HCEC 1CT (cell line): ENCODE measurements around the gene SRP9.
"Not testable (repeated sequence)": the region's sequence is repeated elsewhere in the genome, so short reads cannot be mapped to it uniquely, and the experiment has no call there.

Source experiments
- DNase-seq: peaks from one replicate; pipeline ENCODE4 v3.0.0-alpha.2; 2017

Gene SRP9

GRCh38 chr1:225777058-225777582 lies 506 bp upstream of the SRP9 start:
- DNase-seq, result no peak

DNA sequence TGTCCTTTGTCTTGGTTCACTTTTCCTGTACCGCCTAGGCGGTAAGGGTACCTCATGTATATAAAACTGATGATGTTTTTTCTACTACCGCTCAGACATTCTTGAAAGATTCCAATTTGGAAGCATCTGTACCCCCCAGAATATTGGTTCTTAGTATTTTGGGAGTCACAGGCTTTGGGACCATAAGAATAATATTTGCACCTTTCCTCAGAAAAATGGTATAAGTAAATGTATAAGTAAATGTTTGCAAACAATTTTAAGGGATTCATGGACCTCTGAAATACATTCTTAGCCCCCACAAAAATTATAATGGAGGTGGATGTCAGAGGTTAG lies 677 bp downstream of the SRP9 start:
- no peak for DNase-seq

GRCh38 chr1:225779165-225779564 lies 1.5 kb downstream of the SRP9 start:
- not testable (repeated sequence) for DNase-seq

GRCh38 chr1:225780134-225780533 lies 2.5 kb downstream of the SRP9 start:
- DNase-seq, result no peak

DNA sequence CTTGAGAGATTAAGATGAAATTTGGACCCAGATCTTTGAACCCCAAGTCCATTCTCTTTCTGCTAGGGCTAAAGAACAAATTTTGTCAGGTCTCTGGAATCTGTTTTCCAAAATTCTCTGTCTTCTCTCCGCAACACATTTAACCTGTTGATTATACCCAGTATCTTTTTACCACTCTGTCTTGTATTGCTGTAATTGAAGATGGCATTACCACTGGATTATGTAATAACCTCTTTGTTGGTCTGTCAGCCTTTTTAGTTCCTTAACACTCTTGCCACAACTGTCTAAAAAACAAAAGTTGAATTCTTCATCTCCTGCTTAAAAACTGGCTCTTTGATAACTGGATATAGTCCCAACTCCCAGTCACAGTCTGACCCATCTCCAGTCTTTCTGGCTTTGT lies 3.0 kb downstream of the SRP9 start:
- no peak for DNase-seq

DNA sequence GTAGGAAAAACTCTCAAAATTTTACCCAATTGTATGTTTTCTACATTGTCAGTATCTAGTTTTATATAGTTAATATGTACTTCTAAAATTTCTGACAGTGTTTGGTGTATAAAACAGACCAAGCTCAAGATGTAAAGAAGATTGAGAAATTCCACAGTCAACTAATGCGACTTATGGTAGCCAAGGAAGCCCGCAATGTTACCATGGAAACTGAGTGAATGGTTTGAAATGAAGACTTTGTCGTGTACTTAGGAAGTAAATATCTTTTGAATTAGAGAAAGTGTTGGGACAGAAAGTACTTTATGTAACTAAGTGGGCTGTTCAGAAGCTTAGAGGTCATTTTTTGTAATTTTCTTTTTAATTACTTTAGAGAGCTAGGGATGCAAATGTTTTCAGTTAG lies 11.5 kb downstream of the SRP9 start:
- not testable (repeated sequence) for DNase-seq

DNA sequence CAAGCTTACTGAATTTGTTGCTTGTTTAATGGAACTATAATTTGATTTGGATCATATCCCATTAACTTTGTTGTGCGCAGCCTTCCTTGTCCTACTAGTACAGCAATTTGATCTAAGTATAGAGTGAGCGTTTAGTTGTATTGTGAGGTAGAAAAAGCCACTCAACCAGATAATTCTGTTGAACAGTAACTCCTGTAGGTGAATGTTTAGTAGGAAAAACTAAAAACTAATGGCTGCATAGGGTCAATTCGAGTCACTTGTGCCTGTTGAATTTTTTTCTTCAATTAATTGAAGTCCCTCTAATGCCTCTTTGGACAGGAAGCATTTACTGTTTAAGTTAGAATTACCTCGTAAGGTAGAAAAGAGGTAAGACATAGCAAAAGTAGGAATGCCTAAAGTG lies 17.3 kb downstream of the SRP9 start:
- no peak for DNase-seq

DNA sequence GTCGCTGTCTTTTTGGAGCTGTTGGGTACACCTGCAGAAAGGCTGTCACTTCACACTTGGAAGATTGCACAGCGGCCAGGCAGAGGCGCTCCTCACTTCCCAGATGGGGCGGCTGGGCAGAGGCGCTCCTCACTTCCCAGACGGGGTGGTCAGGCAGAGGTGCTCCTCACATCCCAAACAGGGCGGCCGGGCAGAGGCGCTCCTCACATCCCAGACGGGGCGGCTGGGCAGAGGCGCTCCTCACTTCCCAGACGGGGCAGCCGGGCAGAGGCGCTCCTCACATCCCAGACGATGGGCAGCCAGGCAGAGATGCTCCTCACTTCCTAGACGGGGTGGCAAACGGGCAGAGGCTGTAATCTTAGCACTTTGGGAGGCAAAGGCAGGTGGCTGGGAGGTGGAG lies 18.5 kb downstream of the SRP9 start:
- DNase-seq, result not testable (repeated sequence)

DNA sequence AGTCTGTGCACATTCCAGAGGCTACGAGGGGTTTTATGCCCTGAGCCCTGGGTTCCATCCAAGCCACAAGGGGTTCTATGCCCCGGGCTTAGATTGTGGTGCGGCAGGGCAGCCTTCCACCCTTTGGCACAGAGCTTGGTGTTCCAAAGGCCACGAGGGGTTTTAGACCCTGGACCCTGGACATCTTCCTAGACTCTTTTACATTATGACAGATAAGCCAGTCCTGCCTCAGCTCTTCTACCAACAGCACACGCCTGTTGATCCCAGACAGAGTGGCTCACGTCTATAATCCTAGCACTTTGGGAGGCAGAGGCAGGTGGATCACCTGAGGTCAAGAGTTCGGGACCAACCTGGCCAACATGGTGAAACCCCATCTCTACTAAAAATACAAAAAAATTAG lies 23.5 kb downstream of the SRP9 start:
- DNase-seq, result not testable (repeated sequence)

- no peak for DNase-seq
These were observed 28.6 kb downstream of the SRP9 start for GRCh38 chr1:225806249-225806648.

DNA sequence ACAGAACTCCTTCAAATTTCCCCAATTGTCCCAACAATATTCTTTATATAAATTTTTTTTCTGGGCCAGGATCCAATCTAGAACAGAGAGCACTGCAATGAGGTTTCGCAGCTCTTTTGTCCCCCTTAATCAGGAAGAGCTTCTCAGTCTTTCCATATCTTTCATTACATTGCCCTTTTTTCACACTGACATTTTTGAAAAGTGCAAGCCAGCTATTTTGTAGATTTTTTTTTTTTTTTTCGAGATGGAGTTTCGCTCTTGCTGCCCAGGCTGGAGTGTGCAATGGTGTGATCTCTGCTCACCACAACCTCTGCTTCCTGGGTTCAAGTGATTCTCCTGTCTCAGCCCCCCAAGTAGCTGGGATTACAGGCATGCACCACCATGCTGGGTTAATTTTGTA lies 29.1 kb downstream of the SRP9 start:
- DNase-seq, result not testable (repeated sequence)

- DNase-seq, result no peak
These were observed 30.5 kb downstream of the SRP9 start for GRCh38 chr1:225808136-225808535.

DNA sequence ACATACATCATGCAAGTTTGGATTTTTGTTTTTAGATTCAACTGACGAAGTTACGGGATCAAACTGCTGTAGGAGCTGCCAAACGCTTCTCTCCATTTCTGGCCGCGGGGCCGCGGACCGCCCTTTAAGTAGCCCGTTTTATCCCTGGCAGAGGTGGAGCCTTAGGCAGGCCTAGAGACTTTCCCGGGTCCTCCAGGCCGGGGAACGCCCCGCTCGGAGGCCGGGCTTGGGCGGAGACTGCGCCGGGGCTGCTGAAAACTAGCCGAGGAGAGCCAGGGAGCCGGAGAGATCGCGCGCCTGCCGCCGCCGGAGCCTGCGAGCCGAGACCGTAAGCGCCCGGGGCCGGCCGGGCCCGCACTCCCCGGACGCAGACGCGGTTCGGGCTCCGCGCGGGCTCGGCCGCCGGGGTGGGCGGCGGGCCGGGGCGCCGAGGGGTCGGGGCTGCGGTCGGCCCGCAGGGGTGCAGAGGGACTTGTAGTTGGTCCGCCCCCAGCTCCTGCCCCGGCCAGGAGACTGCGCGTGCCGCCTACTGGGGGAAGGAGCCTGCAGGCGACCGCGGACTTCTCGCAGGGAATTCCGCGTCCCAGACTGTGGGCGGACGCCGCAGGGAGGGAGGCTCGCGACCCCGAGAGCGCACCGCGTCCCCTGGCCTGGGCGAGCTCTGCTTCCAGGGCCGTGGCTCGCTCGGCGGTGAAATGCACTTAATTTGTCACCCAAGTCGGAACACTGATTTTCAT lies 32.4 kb downstream of the SRP9 start, which contains the start of gene EPHX1:
Gene EPHX1 (plus strand): TSS at position 283 of the 737 bp plus-strand sequence. CDS start 18,606 bp downstream, outside the sequence.
- DNase-seq, result peak; percentile 88

- not testable (repeated sequence) for DNase-seq
These were observed 33.2 kb downstream of the SRP9 start for GRCh38 chr1:225810579-225811538.

DNA sequence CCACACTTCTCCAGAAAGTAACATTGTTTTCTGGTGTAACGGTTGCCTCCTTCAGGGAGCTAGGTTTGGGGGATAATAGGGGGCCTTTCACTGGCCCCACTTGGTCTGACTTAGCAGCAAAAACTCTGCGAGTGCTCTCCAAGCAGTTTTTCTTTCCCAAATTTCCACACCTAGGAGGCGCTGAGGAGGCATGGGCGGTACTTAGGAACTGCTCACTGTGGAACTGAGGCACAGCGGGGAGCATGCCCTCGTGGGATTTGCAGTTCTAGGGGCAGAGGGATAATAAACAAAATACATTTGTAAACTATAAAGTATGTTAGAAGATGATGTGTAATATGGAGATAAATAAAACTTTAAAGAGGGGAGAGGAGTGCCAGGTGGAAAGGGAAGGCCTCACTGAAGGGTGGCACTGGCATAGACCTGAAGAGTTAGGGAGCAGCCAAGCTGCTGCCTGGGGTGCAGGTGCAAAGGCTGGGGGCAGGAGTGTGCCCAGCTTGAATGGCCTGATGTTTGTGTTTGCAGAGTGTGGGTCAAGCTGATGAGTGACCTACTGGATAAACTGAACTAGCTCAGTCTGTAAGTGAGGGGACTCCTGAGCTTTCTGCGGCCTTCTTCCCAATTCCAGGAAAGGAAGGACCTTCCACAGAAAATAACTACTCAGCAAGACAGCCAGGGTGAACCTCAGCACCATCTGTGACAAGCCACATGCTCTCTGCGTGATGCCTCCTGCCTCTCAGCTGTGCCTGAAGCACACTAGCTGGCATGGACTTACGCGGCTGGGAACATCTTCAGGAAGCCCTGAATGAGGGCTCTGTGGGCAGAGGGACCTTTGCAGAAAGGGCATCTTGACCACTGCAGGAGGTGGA lies 34.2 kb downstream of the SRP9 start:
- DNase-seq, result peak; percentile 17

- no peak for DNase-seq
These were observed 35.0 kb downstream of the SRP9 start for GRCh38 chr1:225812488-225813213.

- peak; percentile 72 for DNase-seq
These were observed 35.8 kb downstream of the SRP9 start for GRCh38 chr1:225813214-225813964.

- DNase-seq, result no peak
These were observed 36.8 kb downstream of the SRP9 start for GRCh38 chr1:225814381-225814780.

GRCh38 chr1:225815090-225815489 lies 37.5 kb downstream of the SRP9 start:
- DNase-seq, result not testable (repeated sequence)

GRCh38 chr1:225815526-225816178 lies 38.0 kb downstream of the SRP9 start:
- DNase-seq, result no peak
